B cell (primary cell): ENCODE data around the gene ADRM1. TPM values are rescaled to one million over a fixed set of nuclear protein-coding genes. Genes with fewer than 3 reads are reported as not detected.

Experiments used
- ATAC-seq: fragments of 200-7000 bp; cut with Tn5 transposase; one replicate; pipeline ENCODE4 v1.10.0; 2021; ENCODE audit warnings: low read depth, mild to moderate bottlenecking, moderate number of reproducible peaks, moderate library complexity
- CTCF ChIA-PET: fragments of 350-600 bp; sonication (Branson Sonifier 250); formaldehyde crosslinking; loops from one replicate; lab custom pipeline; 2021; ENCODE audit warnings: antibody characterized with exemption, inconsistent platforms; lab: Charles Lee
- POLR2A ChIA-PET: fragments of 350-600 bp; sonication (Branson Sonifier 250); formaldehyde crosslinking; loops from one replicate; lab custom pipeline; 2021; ENCODE audit warnings: antibody characterized with exemption; lab: Charles Lee
- DNase-seq: peaks from one replicate; pipeline ENCODE4 v3.0.0; 2013
- H2AFZ ChIP-seq: 2 replicates; pipeline ENCODE4 v1.6.1; 2012; ENCODE audit warnings: mild to moderate bottlenecking, low read depth, low read length; ENCODE audit not compliant: insufficient read depth, poor library complexity, severe bottlenecking
- H3K27ac ChIP-seq, 2 donors: 1 replicate in 1 of 2; 2 replicates in 1 of 2; pipeline ENCODE4 v1.5.1; 2012 to 2013; ENCODE audit warnings: low read length in 2 of 2, mild to moderate bottlenecking in 2 of 2, moderate library complexity in 1 of 2
- H3K27me3 ChIP-seq, 4 experiments: fragments of 200-600 bp in 1 of 4; sonication (generic) in 1 of 4; replicated peaks in 1 of 4; 1 replicate in 2 of 4; 2 replicates in 2 of 4; pipeline versions ENCODE4 v1.6.1 to v1.7.0; 2013 to 2016; ENCODE audit warnings: low read length in 3 of 4, mild to moderate bottlenecking in 2 of 4, mixed read lengths in 1 of 4, moderate library complexity in 1 of 4; ENCODE audit not compliant: insufficient read depth in 4 of 4, control insufficient read depth in 3 of 4; ENCODE audit errors: control extremely low read depth in 1 of 4
- H3K36me3 ChIP-seq, 2 experiments: replicated peaks in 1 of 2; 1 replicate in 1 of 2; 2 replicates in 1 of 2; pipeline versions ENCODE4 v1.6.1 to v1.7.1; 2013; ENCODE audit warnings: low read length in 1 of 2; ENCODE audit not compliant: insufficient read depth in 2 of 2, control insufficient read depth in 1 of 2; ENCODE audit errors: control extremely low read depth in 1 of 2, extremely low read depth in 1 of 2
- H3K4me1 ChIP-seq, 2 donors: fragments of 200-600 bp in 1 of 2; sonication (generic) in 1 of 2; 1 replicate in 1 of 2; 2 replicates in 1 of 2; pipeline versions ENCODE4 v1.5.1 to v1.6.1; 2013 to 2017; ENCODE audit warnings: low read length in 2 of 2; ENCODE audit not compliant: control insufficient read depth in 2 of 2, insufficient read depth in 2 of 2
- H3K4me2 ChIP-seq: replicated peaks from 2 replicates; pipeline ENCODE3; 2012; ENCODE audit warnings: mild to moderate bottlenecking, low read depth, low read length; ENCODE audit not compliant: poor library complexity, severe bottlenecking
- H3K4me3 ChIP-seq, 5 experiments: fragments of 200-600 bp in 1 of 5; sonication (generic) in 1 of 5; 1 replicate in 3 of 5; 2 replicates in 2 of 5; pipeline versions ENCODE4 v1.5.1 to v1.7.0; 2011 to 2016; ENCODE audit warnings: low read length in 4 of 5, mild to moderate bottlenecking in 4 of 5, low read depth in 2 of 5, control low read depth in 1 of 5, moderate library complexity in 1 of 5; ENCODE audit not compliant: insufficient read depth in 1 of 5; ENCODE audit errors: control extremely low read depth in 1 of 5, extremely low read depth in 1 of 5
- H3K79me2 ChIP-seq: fragments of 200-600 bp; sonication (generic); one replicate; pipeline ENCODE4 v1.6.0; 2016; ENCODE audit warnings: low read length; ENCODE audit not compliant: control insufficient read depth, insufficient read depth
- H3K9ac ChIP-seq: fragments of 200-600 bp; sonication (generic); 2 replicates; pipeline ENCODE4 v1.6.1; 2017; ENCODE audit warnings: mild to moderate bottlenecking, low read length, moderate library complexity
- H3K9me3 ChIP-seq, 3 donors: one replicate each; pipeline versions ENCODE4 v1.6.1 to v1.7.1; 2013; ENCODE audit warnings: low read length in 2 of 3; ENCODE audit not compliant: control insufficient read depth in 2 of 3, insufficient read depth in 1 of 3; ENCODE audit errors: control extremely low read depth in 1 of 3
- H4K20me1 ChIP-seq: 2 replicates; pipeline ENCODE4 v1.6.0; 2012; ENCODE audit warnings: mild to moderate bottlenecking, low read length; ENCODE audit not compliant: insufficient read depth, control insufficient read depth, poor library complexity, severe bottlenecking
- H3K27ac Mint-ChIP-seq: one replicate; pipeline ENCODE4 v1.8.0; 2021; ENCODE audit warnings: mixed read lengths
- H3K27me3 Mint-ChIP-seq: one replicate; pipeline ENCODE4 v1.8.0; 2021; ENCODE audit warnings: mixed read lengths
- H3K4me1 Mint-ChIP-seq: one replicate; pipeline ENCODE4 v1.8.0; 2021; ENCODE audit warnings: mixed read lengths
- H3K4me3 Mint-ChIP-seq: one replicate; pipeline ENCODE4 v1.8.0; 2021; ENCODE audit warnings: mixed read lengths
- H3K9me3 Mint-ChIP-seq: one replicate; pipeline ENCODE4 v1.8.0; 2022; ENCODE audit warnings: mixed read lengths; ENCODE audit not compliant: insufficient read depth
- EZH2 ChIP-seq: IDR thresholded peaks from 2 replicates; pipeline ENCODE4 v1.6.1; 2012; ENCODE audit warnings: borderline replicate concordance, low read depth, mild to moderate bottlenecking, moderate library complexity, low read length; ENCODE audit not compliant: insufficient read depth, poor library complexity, severe bottlenecking
- WGBS: methylation state at CpG from one replicate; pipeline ENCODE4 v1.1.5; 2013; ENCODE audit warnings: missing lambda C conversion rate; ENCODE audit not compliant: insufficient coverage; 5-methylcytosine and 5-hydroxymethylcytosine counted together
- intact Hi-C: fragments of 100-400 bp; cut with micrococcal nuclease; formaldehyde crosslinking; loops from one replicate; pipeline ENCODE4 v1.10.0; 2022
- polyA plus RNA-seq: library from polyadenylated mRNA; depleted of rRNA; stranded (reverse); fragments of >200 nt; gene quantifications from 2 replicates; pipeline ENCODE4 v1.2.3, GENCODE V29; 2012
- total RNA-seq, 2 donors: library from RNA; stranded (reverse); fragments of 120-200 nt in 1 of 2; gene quantifications; 1 replicate in 1 of 2; 2 replicates in 1 of 2; pipeline versions ENCODE4 v1.2.3 to v1.2.4, GENCODE V29; 2013 to 2022
- TF ChIP-seq, protein P1 (sequence below): fragments of 200-600 bp; IDR thresholded peaks from one replicate; pipeline ENCODE4 v1.8.0; 2022; ENCODE audit warnings: antibody characterized with exemption, mild to moderate bottlenecking

ADRM1 gene
- total and polyA plus RNA-seq, 2 donors (not counting 1 experiment from before 2014, with no cell fraction given) = 73.9 to 87.2 TPM

DNA sequence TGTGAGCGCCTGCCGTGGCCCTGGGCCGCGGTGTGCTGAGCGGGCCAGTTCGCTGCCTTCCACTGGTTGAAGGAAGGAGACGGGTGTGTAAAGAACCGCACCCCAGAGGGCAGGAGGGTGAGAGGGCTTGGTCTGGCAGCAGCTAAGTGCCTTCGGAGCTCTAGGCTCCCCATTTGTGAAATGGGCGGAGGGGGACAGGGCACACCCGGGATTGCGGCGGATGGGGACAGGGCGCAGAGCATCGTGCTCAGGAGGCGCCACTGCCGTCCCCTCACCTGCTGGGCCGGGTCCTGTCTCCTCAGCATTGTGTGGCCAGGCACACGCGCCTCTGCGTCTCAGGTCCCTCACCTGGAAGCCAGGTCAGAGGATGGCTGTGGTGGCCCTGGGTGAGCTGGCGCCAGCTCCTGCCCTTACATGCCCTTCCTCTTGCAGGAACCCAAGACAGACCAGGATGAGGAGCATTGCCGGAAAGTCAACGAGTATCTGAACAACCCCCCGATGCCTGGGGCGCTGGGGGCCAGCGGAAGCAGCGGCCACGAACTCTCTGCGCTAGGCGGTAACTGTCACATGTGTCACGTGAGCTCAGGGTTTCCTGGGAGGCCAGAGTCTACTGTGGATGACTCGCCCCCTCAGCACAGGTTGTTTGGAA, 3.1 kb downstream of the ADRM1 start:
- no peak overlapping the region for H2AFZ ChIP-seq
- H3K9me3 Mint-ChIP-seq = no peaks in the 10 kb centered on the region
- H3K4me1 Mint-ChIP-seq = peaks cover 23% of the 10 kb centered on the region
- peaks cover 56% of the 10 kb centered on the region for H4K20me1 ChIP-seq
- H3K27me3 Mint-ChIP-seq = no peaks in the 10 kb centered on the region
- peaks cover 34% of the 10 kb centered on the region for H3K79me2 ChIP-seq
- peak overlapping the region; percentile 8 for H3K4me2 ChIP-seq
- WGBS = 92% methylated on average over 32 of the region's 33 CpGs
- H3K4me3 Mint-ChIP-seq = peak overlapping the region; percentile 66
- ATAC-seq = no peak
- peak overlapping the region; percentile 15 for H3K27ac Mint-ChIP-seq
- H3K9me3 ChIP-seq = no peaks in the 10 kb centered on the region
- H3K36me3 ChIP-seq = peaks cover 0 to 50% of the 10 kb centered on the region in 2 experiments
- TF ChIP-seq EZH2 = no peak
- TF ChIP-seq, protein P1, sequence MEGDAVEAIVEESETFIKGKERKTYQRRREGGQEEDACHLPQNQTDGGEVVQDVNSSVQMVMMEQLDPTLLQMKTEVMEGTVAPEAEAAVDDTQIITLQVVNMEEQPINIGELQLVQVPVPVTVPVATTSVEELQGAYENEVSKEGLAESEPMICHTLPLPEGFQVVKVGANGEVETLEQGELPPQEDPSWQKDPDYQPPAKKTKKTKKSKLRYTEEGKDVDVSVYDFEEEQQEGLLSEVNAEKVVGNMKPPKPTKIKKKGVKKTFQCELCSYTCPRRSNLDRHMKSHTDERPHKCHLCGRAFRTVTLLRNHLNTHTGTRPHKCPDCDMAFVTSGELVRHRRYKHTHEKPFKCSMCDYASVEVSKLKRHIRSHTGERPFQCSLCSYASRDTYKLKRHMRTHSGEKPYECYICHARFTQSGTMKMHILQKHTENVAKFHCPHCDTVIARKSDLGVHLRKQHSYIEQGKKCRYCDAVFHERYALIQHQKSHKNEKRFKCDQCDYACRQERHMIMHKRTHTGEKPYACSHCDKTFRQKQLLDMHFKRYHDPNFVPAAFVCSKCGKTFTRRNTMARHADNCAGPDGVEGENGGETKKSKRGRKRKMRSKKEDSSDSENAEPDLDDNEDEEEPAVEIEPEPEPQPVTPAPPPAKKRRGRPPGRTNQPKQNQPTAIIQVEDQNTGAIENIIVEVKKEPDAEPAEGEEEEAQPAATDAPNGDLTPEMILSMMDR = no peak
- CTCF ChIA-PET = interaction anchor here (1.0 to 1.9 kb wide), 3 partner anchors 8 to 77 kb away, joined by 3 to 8 read pairs (median 5); no protein-coding TSS in a partner anchor
- H3K27ac ChIP-seq = no peak overlapping the region
- no peak overlapping the region for H3K9ac ChIP-seq
- no peak for DNase-seq
- POLR2A ChIA-PET = interaction anchor here (0.6 kb wide), 1 partner anchor 57 kb away, joined by 3 read pairs; no protein-coding TSS in a partner anchor
- intact Hi-C loops = loop anchor here (10.0 kb wide), 1 partner anchor 339 kb away; the partner anchor contains the start of gene SLCO4A1
- H3K4me3 ChIP-seq = no peak overlapping the region
- no peaks in the 10 kb centered on the region for H3K27me3 ChIP-seq
- peaks cover 15 to 29% of the 10 kb centered on the region in 2 donors for H3K4me1 ChIP-seq
